ENCODE measurements around the gene LCMT2.

LCMT2 gene, protein sequence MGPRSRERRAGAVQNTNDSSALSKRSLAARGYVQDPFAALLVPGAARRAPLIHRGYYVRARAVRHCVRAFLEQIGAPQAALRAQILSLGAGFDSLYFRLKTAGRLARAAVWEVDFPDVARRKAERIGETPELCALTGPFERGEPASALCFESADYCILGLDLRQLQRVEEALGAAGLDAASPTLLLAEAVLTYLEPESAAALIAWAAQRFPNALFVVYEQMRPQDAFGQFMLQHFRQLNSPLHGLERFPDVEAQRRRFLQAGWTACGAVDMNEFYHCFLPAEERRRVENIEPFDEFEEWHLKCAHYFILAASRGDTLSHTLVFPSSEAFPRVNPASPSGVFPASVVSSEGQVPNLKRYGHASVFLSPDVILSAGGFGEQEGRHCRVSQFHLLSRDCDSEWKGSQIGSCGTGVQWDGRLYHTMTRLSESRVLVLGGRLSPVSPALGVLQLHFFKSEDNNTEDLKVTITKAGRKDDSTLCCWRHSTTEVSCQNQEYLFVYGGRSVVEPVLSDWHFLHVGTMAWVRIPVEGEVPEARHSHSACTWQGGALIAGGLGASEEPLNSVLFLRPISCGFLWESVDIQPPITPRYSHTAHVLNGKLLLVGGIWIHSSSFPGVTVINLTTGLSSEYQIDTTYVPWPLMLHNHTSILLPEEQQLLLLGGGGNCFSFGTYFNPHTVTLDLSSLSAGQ

DNA sequence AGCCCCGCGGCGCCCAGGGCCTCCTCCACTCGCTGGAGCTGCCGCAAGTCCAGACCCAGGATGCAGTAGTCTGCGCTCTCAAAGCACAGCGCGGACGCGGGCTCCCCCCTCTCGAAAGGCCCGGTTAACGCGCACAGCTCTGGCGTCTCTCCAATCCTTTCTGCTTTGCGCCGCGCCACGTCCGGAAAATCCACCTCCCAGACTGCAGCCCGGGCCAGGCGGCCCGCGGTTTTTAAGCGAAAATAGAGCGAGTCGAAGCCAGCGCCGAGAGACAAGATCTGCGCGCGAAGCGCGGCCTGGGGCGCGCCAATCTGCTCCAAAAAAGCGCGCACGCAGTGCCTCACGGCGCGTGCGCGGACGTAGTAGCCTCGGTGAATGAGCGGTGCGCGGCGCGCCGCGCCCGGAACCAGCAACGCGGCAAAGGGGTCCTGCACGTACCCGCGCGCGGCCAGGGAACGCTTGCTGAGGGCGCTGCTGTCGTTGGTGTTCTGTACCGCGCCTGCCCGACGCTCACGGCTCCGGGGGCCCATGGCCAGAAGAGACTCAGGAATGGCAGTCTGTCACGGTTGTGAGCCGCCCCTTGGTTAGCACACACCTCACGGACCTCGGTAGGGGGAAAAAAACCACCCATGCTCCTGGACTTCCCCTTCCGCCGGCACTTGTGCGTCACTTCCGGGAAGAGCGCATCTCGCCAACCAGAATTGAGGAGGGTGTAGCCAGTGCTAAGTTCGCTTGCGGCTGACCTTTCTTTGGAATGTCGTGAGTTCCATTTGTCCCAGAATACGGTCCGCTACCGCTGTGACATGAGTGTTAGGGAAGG is at the start of gene LCMT2:
LCMT2 (minus strand) TSS at position 614 of the 820 bp plus-strand sequence; CDS start at position 530, 84 bp downstream.
- DNase-seq (ENCODE audit: low read depth): peak; percentile 72

DNA sequence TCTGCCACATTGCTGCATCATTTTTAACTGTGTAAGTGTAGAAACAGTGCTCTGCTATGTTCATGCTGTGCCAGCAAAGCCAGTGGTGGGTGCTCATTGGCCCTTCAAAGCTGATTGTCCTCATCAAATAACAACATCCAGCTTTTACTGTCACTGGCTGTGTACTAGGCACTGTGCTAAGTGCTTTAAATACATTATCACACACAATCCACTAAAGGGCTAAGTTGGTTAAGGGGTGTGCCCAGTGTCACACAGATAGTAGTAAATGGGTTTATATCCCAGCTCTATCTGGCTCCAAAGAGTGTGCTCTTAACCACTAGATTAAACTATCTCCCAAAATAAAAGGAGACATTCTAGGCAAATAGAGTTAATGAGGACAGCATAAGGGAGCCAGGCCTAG is 48.2 kb upstream of the LCMT2 start:
- no peak for DNase-seq (ENCODE audit: low read depth)

DNA sequence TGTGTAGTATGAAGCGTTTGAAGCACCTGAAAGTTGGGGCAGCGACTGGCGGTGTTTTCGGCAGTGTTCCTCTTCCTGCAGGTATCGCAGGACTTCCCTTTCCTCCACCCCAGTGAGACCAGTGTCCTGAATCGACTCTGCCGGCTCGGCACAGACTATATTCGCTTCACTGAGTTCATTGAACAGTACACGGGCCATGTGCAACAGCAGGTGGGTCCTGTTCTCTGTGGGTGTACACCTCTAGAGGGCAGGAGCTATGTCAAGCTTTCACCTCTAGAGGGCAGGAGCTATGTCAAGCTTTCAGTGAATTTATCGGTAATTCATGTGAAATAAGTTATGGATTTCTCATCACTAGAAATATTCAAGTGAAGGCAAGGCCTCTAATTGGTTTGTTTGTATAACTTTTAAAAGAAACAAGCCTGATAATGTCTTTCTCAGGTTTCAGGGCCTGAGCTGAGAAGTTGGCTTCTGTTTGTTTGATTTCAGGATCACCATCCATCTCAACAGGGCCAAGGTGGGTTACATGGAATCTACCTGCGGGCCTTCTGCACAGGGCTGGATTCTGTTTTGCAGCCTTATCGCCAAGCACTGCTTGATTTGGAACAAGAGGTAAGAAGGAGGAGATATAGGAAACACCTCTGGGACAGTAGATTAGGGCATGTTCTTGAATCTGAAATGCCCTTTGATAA is 45.8 kb upstream of the LCMT2 start:
- DNase-seq (ENCODE audit: low read depth): no peak

DNA sequence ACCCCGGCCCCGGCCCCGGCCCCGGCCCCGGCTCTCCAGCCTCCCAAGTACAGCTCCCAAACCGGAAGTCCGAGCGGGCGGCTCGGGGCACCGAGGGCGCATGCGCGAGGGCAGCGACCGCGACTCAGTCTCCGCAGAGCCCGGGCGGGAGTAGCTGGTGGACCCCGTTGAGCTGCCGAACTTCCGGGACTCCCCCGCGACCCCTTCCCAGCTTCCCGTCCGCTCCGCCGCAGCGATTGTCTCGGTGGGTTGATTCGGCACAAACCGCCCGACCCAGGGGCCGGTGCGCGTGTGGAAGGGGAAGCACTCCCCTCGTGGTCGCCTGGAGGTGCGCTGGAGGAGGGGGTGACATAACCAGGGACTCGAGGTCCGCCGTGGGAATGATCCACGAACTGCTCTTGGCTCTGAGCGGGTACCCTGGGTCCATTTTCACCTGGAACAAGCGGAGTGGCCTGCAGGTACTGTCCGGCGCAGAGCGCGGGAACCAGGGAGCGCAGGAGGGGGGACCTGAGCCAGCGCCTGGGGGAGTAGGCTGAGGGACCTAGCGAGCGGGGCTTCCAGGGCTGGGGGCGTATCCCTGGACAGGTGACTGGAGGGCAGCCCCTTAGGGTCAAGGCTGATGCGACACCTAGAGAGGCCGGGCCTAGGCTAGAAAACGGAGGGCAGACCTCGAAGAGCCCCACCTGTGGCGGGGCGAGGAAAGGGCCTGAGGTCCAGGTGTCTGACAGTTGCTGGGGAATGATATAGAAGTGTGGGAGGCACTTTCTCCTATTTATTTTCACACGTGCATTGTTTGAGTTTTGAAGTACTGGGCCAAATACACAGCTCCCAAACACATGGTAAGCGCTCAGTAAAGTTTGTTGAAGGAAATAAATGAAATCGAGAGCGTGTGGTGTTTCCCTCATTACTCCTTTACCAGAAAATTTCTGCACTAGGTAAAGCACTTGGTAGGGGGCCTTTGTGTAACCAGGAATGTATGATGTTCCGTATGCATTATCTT is 40.9 kb upstream of the LCMT2 start, which contains the start of the genes TUBGCP4 and ZSCAN29:
TUBGCP4 (plus strand) TSS at position 127 of the 1,000 bp plus-strand sequence; CDS start at position 381, 254 bp downstream.
ZSCAN29 (minus strand) TSS at position 69 of the 1,000 bp plus-strand sequence. CDS start 1,130 bp downstream, outside the sequence.
- DNase-seq (ENCODE audit: low read depth): no peak

DNA sequence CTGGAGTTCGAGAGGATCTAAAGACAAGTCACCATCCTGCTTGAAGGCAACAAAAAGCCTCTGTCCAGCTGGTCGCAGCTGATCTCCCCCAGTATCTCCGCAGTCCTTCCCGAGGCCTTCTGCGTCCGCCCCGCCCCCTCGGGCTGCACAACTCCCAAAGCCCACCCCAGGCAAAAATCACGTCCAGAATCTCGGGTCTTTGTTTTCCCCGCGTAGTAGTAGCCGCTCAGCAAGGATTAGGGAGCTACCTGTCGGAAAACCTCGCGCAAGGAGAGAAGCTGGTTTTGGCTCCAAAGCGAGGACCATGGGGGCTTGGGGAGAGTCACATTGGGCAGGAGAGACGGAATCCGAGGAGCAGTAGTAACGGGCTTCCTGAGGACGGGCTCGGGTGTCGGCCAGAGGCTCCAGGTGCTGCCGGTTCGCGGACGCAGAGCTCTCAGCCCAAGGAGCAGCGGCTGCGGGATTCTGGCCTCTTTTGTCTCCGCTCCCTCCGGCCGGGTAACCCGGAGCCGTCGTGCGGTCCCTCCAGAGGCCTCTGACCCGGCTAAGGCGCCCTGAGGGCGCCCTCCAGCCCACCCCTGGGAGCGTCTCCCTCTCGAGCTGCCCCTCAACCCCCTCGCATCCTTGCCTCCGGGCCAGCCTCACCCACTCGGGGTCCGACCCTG is 40.1 kb upstream of the LCMT2 start:
- no peak for DNase-seq (ENCODE audit: low read depth)

DNA sequence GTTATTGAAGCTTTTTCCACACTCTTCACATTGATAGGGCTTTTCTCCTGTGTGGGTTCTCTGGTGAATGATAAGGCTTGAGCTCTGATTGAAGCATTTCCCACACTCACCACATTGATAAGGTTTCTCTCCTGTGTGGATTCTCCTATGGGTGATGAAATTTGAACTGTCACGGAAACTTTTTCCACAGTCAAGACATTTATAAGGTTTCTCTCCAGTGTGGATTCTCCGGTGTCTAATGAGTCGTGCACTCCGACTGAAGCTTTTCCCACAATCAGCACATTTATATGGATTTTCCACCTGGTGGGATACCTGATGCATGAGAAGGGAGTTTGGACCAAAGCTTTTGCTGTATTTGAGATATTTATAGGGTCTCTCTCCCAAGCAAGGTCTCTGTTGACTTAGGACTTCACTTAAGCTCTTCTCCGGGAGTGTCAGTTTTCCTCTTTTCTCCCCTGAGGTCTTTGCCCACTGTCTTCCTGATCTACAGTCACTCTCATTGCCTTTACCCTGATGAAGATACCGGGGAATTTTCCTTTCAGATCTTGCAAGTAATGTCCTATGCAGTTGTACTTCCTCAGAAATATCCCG is 31.0 kb upstream of the LCMT2 start:
- DNase-seq (ENCODE audit: low read depth): no peak

DNA sequence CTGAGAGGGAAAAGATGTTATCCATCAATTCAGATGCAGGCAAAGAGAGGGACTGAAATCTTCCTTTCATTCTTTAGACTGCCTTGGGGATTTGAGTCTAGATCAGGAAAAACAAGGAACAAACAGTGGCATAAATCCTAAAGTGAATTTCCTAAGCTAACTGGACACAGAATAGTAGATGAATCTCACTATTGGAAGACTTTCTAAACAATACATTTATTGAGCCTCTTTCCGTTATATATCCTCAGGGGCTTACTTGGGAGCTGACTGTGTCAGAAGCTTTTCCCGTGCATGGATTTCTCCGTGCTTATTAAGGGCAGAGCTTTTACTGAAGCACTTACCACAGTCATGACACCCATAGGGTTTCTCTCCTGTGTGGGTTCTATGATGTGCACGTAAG is 30.4 kb upstream of the LCMT2 start:
- no peak for DNase-seq (ENCODE audit: low read depth)

DNA sequence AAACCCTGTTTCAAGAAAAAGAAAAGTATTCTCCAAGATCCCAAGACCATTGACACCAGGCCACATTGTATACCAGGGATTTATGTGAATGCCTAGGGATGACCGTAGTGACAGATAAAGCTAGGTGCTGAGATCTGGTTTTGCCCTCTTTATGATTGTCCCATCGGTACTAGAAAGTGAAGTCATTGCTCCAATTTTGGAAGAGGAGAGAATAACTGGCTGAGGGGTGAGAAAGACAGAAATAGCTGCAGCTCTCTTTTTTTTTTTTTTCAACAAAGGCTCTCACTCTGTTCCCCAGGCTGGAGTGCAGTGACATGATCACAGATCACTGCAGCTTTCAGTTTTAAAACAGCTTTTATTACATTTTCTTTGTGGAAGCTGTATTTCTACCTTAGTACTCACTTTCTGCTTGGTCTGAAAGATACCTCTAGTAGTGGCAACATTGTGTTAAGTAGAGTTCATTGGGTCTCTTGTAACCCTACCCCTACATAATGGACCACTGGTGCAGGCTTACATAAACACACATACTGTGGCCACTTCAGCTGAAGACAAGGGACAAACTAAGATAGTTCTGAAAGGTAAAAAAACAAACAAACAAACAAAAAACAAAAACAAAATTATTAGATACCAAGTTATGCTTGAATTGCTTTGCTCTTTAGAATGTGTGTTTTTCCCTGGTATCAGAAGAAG is 22.5 kb upstream of the LCMT2 start:
- no peak for DNase-seq (ENCODE audit: low read depth)

DNA sequence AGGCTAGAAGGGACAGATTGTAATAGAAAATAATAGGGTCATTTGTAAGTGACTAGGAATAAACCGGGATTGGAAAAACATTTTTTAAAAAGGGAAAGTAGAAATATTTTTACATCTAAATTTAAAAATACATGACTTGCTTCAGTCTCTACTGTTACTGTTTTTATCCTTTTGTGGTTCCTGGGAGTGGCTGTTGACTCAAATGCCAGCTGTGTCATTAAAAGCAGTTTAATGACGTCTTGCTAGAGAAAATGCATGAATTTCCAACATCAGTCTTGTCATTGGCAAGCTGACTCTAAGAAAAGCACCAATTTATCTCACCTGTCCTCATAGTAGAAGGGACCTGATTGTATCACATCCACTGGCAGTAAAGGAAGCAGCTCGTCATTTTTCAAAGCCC is 16.7 kb upstream of the LCMT2 start:
- DNase-seq (ENCODE audit: low read depth): no peak

DNA sequence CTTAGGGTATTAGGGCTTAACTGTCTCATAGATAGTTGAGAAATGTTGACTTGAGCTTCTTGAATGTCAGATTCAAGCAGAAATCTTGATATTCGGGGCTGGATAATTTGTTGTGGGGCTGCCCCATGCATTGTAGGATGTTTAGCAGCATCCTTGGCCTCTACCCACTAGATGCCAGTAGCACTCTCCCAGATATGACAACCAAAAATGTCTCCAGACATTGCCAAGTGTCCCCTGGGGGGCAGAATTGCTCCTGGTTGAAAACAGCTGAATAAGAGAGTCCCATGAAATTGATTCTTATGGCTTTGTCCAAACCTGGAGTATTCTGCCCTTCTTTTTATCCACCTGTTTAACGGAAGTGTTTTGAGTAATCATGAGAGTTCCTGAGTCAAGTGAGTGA is 15.9 kb upstream of the LCMT2 start:
- DNase-seq (ENCODE audit: low read depth): no peak

DNA sequence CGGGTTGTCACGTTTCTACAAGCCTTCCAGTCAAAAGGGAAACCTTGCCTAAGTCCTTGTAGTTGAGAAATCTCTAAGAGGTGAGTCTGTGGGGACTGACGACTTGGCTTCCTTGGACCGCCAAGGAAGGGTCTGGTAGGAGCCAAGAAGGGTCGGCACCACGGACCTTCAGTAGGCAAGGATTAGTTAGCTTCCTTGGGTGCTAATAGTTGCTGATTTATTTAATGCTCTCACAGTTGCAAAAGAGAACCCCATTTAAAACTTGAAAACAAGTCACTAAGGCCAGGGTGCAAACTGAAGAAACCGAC is 361 bp upstream of the LCMT2 start:
- DNase-seq (ENCODE audit: low read depth): no peak

DNA sequence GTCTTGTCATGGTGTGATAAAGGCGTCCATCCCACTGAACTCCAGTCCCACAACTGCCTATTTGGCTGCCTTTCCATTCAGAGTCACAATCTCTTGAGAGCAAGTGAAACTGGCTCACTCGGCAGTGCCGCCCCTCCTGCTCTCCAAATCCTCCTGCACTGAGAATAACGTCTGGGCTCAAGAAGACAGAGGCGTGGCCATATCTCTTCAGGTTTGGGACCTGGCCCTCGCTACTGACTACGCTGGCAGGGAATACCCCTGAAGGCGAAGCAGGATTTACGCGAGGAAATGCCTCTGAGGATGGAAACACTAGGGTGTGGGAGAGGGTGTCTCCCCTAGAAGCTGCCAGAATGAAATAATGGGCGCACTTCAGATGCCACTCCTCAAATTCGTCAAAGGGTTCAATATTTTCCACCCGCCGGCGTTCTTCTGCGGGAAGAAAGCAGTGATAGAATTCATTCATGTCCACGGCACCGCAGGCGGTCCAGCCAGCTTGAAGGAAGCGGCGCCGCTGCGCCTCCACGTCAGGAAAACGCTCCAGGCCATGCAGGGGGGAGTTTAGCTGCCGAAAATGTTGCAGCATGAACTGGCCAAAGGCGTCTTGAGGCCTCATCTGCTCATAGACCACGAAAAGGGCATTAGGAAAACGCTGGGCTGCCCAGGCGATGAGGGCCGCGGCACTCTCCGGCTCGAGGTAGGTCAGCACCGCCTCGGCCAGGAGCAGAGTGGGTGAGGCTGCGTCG is 985 bp downstream of the LCMT2 start:
- peak; percentile 9 for DNase-seq (ENCODE audit: low read depth)

DNA sequence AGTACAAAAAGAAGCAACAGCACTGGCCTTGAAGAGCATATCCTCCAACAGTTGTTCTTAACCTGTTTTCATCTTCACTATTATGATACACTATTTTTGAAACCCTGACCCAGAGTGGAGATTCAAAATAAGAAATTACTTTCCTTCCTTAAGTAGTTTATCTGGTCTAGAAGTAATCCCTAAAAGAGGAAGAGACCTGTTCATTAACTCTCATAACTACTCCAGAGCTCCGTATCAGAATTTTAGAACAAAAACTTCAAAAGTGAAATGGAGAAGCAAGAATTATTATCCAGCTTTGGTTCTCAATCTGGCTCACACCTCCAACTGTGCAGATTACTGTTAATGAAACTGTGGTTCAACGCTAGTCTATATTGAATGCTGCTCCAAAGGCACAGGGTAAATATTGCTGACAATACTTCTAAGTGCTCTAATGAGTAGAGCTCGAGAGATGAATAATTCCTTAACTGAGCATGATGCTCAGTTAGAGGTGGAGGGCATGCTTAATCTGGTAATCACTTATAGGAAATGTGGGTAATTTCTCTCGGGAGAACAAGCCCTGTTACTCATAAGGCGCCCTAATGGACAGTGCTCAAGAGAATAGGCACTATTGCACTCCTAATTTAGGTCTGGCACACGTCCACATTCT is 5.2 kb downstream of the LCMT2 start:
- no peak for DNase-seq (ENCODE audit: low read depth)

DNA sequence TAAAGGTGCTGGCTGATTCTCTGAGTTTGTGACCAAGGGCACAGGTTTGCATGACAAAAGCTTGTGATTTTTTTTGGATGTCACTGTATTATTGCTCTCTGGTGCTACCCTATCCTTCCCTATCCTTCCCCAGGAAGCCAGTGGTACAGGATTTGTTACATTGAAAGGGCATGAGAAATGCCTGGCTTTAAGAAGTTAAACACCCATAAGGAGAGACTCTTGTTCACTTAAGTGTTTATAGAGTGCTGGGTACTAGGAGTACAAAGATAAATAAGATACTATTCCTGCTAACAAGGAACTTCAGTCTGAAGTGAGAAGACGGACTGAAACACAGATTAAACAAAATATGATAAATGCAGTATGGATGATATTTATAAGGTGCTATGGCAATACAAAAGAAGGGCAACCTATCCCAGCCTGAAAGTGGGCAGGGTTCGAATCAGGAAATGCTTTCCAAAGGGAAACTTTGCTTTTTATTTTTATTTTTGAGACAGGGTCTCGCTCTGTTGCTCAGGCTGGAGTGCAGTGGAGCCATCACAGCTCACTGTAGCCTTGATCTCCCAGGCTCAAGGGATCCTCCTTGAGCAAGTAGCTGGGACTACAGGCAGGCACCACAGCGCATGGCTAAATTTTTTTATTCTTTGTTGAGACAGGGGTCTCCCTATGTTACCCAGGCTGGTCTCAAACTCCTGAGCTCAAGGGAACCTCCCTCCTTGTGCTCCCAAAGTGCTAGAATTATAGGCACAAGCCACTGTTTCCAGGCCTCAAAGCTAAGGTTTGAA is 11.2 kb downstream of the LCMT2 start:
- no peak for DNase-seq (ENCODE audit: low read depth)

DNA sequence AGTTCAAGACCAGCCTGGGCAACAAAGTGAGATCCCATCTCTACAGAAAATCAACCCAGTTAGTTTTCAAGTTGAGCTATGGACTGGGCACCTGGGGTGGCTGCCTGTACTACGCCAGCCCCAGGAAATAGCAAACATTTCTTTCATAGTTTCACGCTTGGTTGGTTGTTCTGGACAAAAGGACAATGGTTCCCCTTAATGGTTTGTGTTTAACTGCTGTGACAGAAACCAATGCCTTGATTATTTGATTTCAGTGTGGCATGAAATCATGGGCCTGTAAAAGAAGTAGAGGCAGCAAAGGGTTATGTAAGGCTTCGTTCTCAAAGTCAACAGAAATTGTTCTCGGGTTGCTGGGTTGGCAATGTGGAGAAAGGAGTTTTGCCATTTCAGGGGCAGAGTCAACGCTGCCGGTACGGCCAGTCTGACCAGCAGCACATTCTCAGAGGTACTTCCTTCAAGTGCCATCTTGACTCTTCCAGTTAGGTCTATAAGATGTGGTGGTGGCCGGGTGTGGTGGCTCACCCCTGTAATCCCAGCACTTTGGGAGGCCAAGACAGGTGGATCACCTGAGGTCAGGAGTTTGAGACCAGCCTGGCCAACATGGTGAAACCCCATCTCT is 12.7 kb downstream of the LCMT2 start:
- DNase-seq (ENCODE audit: low read depth): no peak

DNA sequence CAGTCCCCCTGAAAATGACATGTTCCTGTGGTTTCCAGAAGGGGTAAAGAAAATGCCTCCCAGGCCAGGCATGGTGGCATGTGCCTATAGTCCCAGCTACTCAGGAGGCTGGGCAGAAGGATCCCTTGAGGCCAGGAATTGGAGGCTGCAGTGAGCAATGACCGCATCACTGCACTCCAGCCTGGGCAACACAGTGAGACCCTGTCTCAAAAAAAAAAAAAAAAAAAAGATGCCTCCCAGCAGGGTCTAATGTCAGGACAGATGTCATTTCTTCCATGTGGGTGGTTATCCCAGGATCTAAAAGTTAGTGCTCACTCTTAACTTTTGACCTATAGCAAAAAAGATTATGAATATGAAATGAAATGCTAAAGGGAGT is 13.4 kb downstream of the LCMT2 start:
- no peak for DNase-seq (ENCODE audit: low read depth)
